LHCN-M2 (cell line): ENCODE measurements around the gene TANGO6. TPM values are rescaled to one million over a fixed set of nuclear protein-coding genes. Genes with fewer than 3 reads are reported as not detected.
A peak's percentile ranks its signal among the peaks of the same experiment; 100 is the strongest.
"Not testable (repeated sequence)": the region's sequence is repeated elsewhere in the genome, so short reads cannot be mapped to it uniquely, and the experiment has no call there.

ENCODE experiments used
- DNase-seq: peaks from one replicate; pipeline ENCODE4 v3.0.0-alpha.2; 2012; ENCODE audit warnings: low read depth
- total RNA-seq: library from RNA; depleted of rRNA; stranded (reverse); fragments of >200 nt; gene quantifications from 2 replicates; pipeline ENCODE4 v1.2.3, GENCODE V29; 2014

Gene TANGO6
- total RNA-seq, 1 experiment from 2014 or later, result 14.9 TPM

DNA sequence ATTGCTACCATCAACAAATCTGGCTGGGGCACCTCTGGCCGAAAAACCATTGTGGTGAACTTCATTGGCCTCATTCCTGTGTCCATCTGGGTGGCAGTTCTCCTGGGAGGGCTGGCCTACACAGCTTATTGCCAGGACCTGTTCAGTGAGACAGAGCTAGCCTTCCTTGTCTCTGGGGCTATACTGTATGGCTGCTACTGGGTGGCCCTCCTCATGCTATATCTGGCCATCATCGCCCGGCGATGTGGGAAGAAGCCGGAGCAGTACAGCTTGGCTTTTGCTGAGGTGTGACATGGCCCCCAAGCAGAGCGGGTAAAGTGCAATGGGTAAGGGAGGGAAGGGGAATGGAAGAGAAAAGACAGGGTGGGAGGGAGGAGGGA, 271.6 kb downstream of the TANGO6 start:
- DNase-seq, result no peak

DNA sequence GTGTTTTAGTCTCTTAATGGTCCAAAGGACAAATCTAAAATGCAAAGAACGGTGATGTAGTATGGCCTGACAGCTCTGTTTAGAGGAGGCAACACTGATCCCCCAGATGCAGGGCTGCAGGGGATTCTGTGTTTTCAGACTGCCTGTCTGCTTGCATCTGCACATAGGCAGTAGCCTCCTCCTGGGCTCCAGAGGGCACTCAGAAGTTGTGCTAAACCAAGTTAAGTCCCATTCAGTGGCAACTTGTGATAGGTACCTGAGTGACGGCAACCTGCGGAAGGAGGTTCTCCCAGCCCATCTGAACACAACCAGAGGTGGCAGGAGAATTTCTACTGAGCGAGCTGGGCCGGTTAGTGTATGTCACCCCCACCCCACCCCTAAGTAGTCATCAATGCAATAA, 272.0 kb downstream of the TANGO6 start:
- DNase-seq, result no peak

DNA sequence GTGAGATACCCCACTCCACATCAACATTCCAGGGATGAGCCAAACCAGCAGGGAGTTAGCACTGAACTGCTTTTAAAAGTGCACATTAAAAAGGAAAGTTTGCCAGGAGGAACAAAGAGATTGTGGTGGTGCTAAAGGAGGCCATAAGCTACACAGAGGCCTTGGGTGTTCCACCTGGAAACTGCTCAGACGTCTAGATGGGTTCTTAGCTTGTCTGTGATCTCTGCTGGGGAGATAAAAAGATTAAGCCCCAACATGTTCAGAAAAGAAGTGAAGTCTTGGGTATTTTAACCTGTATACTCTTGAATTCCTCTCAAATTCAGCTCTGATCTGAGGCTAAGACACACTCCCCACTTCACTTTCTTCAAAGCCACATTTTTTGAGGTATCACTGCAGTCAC, 272.5 kb downstream of the TANGO6 start:
- DNase-seq, result no peak

DNA sequence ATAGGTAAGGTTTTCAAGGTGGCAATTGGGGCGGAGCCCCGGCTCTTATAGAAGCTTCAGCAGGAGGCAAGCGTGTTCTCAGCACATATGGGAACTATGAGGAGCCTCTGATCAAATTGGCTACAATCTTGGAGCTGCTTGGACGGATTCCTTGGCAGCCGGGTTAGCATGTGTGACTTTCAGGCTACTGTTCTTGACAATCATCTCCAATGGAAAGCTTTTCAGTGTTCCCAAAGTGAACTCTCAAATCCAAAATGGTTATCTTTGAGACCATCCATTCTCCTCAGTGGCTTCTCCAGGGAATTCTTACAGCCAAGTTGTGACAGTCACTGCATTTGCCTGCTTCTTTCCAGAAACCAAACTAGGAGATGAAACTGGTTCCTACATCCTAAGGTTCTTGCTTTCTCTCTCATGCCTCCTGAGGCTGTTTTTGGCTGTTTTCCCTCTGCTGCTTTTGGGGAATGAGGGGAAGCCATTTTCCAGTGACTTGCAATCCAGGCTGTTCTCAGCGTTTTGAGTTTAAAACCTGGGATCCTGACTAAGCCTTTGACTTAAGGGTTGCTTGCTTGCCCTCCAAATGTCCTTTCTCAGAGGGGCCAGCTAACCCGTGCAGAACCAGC, 273.0 kb downstream of the TANGO6 start:
- no peak for DNase-seq

DNA sequence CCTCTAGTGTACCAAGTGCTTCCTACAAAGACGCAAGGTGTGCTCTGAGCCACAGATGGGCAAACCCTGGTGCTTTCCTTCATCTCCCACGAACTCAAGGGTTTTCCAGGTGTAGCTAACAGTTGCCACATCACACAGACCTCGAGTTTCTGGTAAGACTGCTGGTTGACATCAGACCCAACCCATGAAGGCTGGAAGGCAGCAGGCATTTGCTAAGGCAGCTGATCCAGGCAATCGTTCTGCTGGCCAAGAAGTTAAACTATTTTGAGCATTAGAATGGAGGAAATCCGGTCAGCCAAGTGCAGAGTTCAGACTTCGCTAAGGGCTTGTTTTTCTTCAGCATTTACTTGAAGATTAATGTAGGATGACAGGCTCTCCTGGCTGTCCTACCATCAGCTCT, 273.6 kb downstream of the TANGO6 start:
- DNase-seq, result no peak

DNA sequence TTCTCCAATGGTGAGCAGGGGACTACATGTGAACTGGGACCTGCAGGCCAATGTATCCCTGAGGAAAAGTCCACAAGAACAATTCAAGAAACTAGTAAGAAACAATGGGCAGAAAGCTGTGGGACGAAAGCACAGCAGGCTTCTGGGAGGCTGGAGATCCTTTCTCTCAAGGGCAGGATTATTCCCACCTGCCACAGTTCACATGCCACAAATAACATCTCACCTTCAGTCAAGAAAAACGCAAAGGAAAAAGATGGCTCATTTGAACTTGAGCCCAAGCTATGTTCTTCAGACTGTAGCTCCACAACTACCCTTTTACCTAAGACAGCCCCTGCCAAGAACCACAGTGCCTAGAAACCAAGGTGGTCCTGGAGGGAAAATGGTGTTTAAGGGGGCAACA, 275.1 kb downstream of the TANGO6 start:
- DNase-seq, result no peak

DNA sequence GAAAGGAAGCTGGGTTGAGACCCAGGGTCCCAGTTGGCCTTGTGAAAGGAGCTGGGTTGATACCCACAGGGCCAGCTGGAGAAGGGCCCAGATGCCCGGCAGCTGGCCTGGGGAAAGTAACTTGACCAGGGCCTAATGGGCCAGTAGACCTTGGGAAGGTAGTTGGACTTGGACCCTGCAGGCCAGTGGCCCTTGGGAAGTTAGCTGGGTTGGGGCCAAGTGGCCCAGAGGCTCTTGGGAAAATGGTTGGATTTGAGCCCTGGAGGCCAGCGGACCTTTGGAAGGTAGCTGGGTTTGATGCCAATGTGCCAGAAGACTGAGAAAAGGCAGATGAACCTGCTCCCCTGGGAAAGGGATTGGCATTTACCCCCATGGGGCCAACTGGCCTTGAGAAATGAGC, 275.7 kb downstream of the TANGO6 start:
- DNase-seq, result no peak

GRCh38 chr16:69119536-69119935, 276.2 kb downstream of the TANGO6 start:
- no peak for DNase-seq

GRCh38 chr16:69120096-69120664, 276.8 kb downstream of the TANGO6 start:
- no peak for DNase-seq

DNA sequence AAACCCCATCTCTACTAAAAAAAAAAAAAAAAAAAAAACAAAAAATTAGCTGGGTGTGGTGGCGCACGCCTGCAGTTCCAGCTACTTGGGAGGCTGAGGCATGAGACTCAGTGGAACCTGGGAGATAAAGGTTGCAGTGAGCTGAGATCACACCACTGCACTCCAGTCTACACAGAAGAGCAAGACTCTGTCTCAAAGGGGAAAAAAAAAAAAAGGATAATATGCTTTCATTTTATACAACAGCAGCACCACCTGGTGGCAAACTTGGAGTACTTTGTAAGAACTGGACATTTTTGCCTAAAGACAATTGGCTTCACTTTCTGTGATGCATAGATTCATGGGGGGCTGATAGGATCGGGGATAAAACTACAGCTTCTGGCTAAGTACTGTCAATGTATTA, 280.6 kb downstream of the TANGO6 start:
- peak; percentile 75 for DNase-seq

- not testable (repeated sequence) for DNase-seq
Observed at GRCh38 chr16:69124406-69124805, 281.1 kb downstream of the TANGO6 start.

DNA sequence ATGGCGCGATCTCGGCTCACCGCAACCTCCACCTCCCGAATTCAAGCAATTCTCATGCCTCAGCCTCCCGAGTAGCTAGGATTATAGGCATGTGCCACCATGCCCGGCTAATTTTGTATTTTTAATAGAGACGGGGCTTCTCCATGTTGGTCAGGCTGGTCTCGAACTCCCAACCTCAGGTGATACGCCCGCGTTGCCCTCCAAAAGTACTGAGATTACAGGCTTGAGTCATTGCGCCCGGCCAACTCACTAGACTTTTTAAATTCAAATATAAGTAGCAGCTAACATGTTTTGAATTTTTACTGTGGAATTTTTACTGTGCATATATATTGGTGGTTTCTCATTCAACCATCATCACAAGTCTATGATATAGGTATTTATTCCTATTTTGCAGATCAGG, 281.6 kb downstream of the TANGO6 start:
- not testable (repeated sequence) for DNase-seq

- no peak for DNase-seq
Observed at GRCh38 chr16:69126221-69126620, 282.9 kb downstream of the TANGO6 start.

DNA sequence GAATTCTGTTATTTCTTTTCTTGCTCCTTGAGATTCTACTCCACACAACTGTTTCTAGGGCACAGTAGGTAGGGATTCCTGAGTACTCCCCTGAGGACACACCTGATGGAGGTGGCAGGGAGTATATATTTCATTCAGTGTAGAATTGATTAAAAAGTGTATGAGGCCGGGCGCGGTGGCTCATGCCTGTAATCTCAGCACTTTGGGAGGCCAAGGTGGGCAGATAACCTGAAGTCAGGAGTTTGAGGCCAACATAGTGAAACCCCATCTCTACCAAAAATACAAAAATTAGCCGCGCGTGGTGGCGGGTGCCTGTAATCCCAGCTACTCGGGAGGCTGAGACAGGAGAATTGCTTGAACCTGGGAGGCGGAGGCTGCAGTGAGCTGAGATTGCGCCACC, 283.5 kb downstream of the TANGO6 start:
- DNase-seq, result not testable (repeated sequence)

DNA sequence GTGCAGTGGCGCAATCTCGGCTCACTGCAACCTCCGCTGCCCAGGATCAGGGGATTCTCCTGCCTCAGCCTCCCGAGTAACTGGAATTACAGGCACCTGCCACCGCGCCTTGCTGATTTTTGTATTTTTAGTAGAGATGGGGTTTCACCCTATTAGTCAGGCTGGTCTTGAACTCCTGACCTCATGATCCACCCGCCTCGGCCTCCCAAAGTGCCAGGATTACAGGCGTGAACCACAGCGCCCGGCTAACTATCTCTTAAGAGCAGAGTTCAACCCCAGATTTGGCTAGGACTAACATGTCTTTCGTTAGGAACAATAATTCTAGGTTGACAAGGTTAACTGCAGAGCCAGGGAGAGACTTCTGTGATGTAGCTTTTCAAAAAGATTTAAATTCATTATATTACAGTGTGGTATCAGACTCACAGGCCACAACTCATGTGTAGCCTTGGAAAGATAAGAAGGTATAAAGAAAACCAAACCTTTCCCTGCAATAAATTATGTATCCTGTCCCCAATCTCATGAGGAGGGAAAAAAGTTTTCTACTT, 284.7 kb downstream of the TANGO6 start:
- DNase-seq, result no peak

DNA sequence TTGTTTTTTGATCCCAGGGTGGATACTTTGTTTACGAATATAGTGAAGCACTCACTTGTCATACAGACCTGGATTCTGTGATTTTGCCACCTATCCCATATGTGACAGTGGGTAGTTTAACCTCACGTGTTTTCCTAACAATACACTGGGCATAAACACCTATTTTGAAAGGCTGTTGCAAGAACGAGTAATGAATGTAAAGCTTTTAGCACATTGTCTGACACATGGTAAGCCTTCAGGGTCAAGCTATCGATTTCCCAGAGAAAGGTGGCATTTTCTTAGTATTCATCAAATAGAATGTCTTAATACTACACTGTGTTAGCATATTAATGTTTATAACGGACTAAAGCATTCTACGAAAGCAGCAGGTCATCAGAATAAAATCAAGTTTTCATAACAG, 287.1 kb downstream of the TANGO6 start:
- DNase-seq, result no peak

DNA sequence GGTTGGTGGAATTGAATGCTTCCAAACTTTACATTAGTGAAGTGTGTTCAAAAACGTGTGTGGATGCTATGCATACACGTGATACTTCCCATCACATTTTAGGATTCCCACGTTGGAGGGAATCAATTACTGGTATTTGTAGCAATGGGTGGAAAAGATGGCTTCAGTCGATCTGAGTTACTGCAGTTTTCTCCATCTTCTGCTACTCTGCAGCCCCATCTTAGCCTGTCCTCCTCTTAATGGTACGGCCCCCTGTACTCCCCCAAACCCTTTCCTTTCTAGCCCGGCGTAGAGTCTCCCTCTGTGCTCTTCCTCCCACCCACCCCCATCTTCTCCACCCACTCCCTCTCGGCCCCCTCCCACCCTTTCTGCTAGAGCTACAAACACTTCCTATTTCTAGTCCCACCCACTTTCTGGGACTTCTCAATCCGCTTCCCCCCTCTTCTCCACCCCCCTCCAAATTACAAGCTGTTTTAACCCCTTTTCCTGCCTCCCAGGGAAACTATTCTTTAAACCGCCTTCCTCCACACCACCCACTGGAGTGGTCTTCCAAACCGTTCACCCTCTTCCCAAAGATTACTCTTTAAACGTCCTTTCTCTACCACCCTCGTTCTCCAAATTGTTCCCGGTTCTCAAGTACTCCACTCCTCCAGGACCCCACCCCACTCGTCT, 288.0 kb downstream of the TANGO6 start:
- DNase-seq, result peak; percentile 17

GRCh38 chr16:69131839-69132423, 288.6 kb downstream of the TANGO6 start:
- DNase-seq, result peak; percentile 74

GRCh38 chr16:69132424-69133252, 289.3 kb downstream of the TANGO6 start, which contains the start of the genes CHTF8 and UTP4:
Gene CHTF8 (minus strand): TSS chr16:69132588. CDS start chr16:69121458, 11,130 bp downstream.
Gene UTP4 (plus strand): TSS chr16:69132649. CDS start chr16:69133460, 811 bp downstream.
- peak; percentile 79 for DNase-seq

DNA sequence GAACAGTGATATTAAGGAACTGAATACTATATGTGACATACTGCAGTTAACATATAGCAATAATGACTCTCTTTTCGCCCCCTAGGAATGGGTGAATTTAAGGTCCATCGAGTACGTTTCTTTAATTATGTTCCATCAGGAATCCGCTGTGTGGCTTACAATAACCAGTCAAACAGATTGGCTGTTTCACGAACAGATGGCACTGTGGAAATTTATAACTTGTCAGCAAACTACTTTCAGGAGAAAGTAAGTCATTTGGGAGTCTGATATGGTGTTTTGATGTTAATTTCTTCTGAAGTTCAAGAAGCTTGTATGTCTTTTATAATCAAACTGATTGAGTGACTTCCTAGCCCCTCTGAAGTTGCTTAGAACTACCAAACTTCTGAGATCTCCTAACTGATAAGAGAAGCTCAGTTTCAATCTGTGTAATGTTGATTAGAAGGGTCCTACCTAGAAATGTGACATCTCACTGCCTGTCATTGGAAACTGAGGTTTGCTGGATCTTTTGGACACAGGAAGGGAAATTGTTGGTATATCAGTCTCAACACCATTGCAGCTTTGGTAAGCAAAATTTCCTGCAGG, 290.1 kb downstream of the TANGO6 start:
- no peak for DNase-seq
